Activated T-cell treated with anti-CD3 and anti-CD28 coated beads, Interleukin-2, amount 50 U/mL, for 72 hours (primary cell): ENCODE results near the gene ARID3B. TPM values are rescaled to one million over a fixed set of nuclear protein-coding genes. Genes with fewer than 3 reads are reported as not detected.
A peak's percentile ranks its signal among the peaks of the same experiment; 100 is the strongest.
"Not testable (repeated sequence)": the region's sequence is repeated elsewhere in the genome, so short reads cannot be mapped to it uniquely, and the experiment has no call there.

ENCODE experiments used
- ATAC-seq, 2 donors: fragments of 150-1000 bp; cut with Tn5 transposase; replicated peaks in 1 of 2; 2 replicates each; pipeline ENCODE4 v1.10.0; 2021; ENCODE audit warnings: moderate library complexity in 2 of 2, mild to moderate bottlenecking in 1 of 2
- DNase-seq, 2 donors: peaks; one replicate each; pipeline ENCODE4 v3.0.0; 2021 to 2022; ENCODE audit warnings: mixed read lengths in 1 of 2
- H3K27ac Mint-ChIP-seq: one replicate; pipeline ENCODE4 v1.8.0; 2022; ENCODE audit warnings: mild to moderate bottlenecking, moderate library complexity, mixed read lengths
- H3K27me3 Mint-ChIP-seq: one replicate; pipeline ENCODE4 v1.8.0; 2022; ENCODE audit warnings: low read depth, mixed read lengths
- H3K36me3 Mint-ChIP-seq, 2 donors: one replicate each; pipeline ENCODE4 v1.8.0; 2022; ENCODE audit warnings: mixed read lengths in 2 of 2, mild to moderate bottlenecking in 1 of 2; ENCODE audit not compliant: insufficient read depth in 2 of 2
- H3K4me1 Mint-ChIP-seq: one replicate; pipeline ENCODE4 v1.8.0; 2022; ENCODE audit warnings: low read depth, mixed read lengths
- H3K4me3 Mint-ChIP-seq, 2 donors: one replicate each; pipeline ENCODE4 v1.8.0; 2022; ENCODE audit warnings: mild to moderate bottlenecking in 2 of 2, mixed read lengths in 2 of 2, moderate library complexity in 2 of 2
- H3K9me3 Mint-ChIP-seq, 2 donors: one replicate each; pipeline ENCODE4 v1.8.0; 2022; ENCODE audit warnings: mixed read lengths in 2 of 2
- total RNA-seq, 2 donors: library from RNA; stranded (reverse); gene quantifications; one replicate each; pipeline ENCODE4 v1.2.3, GENCODE V29; 2022

ARID3B gene
- total RNA-seq, 2 donors from 2014 or later, result 47.6 to 53.8 TPM

- ATAC-seq (no peak), DNase-seq (no peak)
- no peak overlapping the region for H3K4me3 Mint-ChIP-seq
- H3K9me3 Mint-ChIP-seq, result no peaks in the 10 kb centered on the region
- no peaks in the 10 kb centered on the region for H3K36me3 Mint-ChIP-seq
- no peaks in the 10 kb centered on the region for H3K27me3 Mint-ChIP-seq
- no peak overlapping the region for H3K27ac Mint-ChIP-seq
- H3K4me1 Mint-ChIP-seq, result no peaks in the 10 kb centered on the region
Observed at GRCh38 chr15:74585191-74585590, 44.2 kb downstream of the ARID3B start.

DNA sequence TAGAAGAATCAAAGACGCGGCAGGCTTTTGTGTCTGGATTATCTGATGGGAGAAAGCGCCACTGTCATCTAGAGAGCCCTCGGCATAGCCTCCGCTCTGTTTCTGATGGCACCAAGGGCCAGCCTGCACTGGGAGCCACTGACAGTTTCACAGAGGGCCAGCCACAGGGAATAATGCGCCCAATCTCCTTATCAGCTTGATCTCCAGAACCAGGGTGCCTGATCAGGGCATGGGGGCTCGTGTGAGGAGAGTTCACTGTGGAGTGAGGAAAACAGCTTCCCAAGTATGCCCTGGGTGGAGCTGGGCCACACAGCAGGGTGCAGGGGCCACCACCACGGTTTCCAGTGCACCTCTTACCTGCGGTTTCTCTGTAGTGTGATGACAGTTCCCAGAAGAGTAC lies 44.8 kb downstream of the ARID3B start:
- ATAC-seq, result no peak
- Mint-ChIP-seq H3K27ac (no peak overlapping the region), H3K4me1 (no peaks in the 10 kb centered on the region), H3K27me3 (no peaks in the 10 kb centered on the region), H3K4me3 (no peak overlapping the region), H3K9me3 (no peaks in the 10 kb centered on the region), H3K36me3 (no peaks in the 10 kb centered on the region)
- DNase-seq, result no peak

GRCh38 chr15:74589826-74590225 lies 48.8 kb downstream of the ARID3B start:
- Mint-ChIP-seq H3K27me3 (no peaks in the 10 kb centered on the region), H3K4me1 (no peaks in the 10 kb centered on the region), H3K9me3 (no peaks in the 10 kb centered on the region), H3K36me3 (peaks cover 0 to 7% of the 10 kb centered on the region in 2 donors), H3K27ac (no peak overlapping the region), H3K4me3 (no peak overlapping the region)
- no peak for DNase-seq
- no peak for ATAC-seq

GRCh38 chr15:74592222-74592621 lies 51.2 kb downstream of the ARID3B start:
- no peak for ATAC-seq
- Mint-ChIP-seq H3K27ac (no peak overlapping the region), H3K27me3 (no peaks in the 10 kb centered on the region), H3K9me3 (no peaks in the 10 kb centered on the region), H3K36me3 (peaks cover 2 to 14% of the 10 kb centered on the region in 2 donors), H3K4me3 (no peak overlapping the region), H3K4me1 (peaks cover 1% of the 10 kb centered on the region)
- DNase-seq, result no peak

GRCh38 chr15:74593122-74593521 lies 52.1 kb downstream of the ARID3B start:
- Mint-ChIP-seq H3K9me3 (no peaks in the 10 kb centered on the region), H3K4me1 (peaks cover 10% of the 10 kb centered on the region), H3K4me3 (no peak overlapping the region), H3K27ac (no peak overlapping the region), H3K36me3 (peaks cover 2 to 14% of the 10 kb centered on the region in 2 donors), H3K27me3 (no peaks in the 10 kb centered on the region)
- DNase-seq (no peak), ATAC-seq (no peak)

DNA sequence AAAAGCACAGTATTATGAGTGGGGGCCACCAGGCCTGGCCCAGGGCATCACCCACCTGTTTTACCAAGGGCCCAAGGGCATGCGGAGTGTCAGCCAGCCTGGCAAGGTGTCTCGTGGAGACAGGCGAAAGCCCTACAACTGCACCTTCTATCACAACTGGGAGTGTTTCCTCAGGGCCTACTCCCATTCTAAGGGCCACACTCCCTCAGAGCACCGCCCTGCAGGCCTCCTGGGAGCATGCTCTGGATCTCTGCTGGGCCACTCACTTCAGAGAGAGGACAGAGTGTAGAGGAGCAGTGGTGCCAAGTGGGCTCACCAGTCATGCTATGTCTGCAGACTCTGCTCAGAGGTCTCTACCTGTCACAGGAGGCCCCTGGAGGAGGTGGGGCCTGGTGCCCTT lies 53.4 kb downstream of the ARID3B start:
- Mint-ChIP-seq H3K27me3 (no peaks in the 10 kb centered on the region), H3K27ac (no peak overlapping the region), H3K9me3 (no peaks in the 10 kb centered on the region), H3K4me1 (peaks cover 21% of the 10 kb centered on the region), H3K36me3 (peaks cover 4 to 14% of the 10 kb centered on the region in 2 donors), H3K4me3 (no peak overlapping the region)
- ATAC-seq, result no peak
- DNase-seq, result no peak

DNA sequence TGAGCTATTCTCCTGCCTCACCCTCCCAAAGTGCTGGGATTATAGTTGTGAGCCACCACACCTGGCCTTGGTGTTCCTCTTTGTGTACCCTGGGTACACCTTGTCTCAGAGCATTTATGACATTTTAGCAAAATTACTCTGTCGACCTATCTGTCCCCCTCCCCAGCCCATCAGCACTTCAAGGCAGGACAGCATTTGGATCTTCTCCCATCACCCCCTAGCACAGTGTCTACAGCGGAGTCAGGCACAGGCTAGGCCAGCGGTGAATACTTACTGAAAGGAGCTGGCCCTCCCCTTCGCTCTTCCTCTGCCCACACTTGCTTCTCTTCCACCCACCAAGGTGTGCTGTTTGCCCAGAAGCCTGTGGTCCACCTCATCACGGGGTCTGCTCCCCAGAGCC lies 54.3 kb downstream of the ARID3B start:
- DNase-seq (no peak), ATAC-seq (no peak)
- H3K27me3 Mint-ChIP-seq, result no peaks in the 10 kb centered on the region
- no peaks in the 10 kb centered on the region for H3K9me3 Mint-ChIP-seq
- H3K4me1 Mint-ChIP-seq, result peaks cover 24% of the 10 kb centered on the region
- H3K36me3 Mint-ChIP-seq, result peaks cover 4 to 14% of the 10 kb centered on the region in 2 donors
- no peak overlapping the region for H3K27ac Mint-ChIP-seq
- H3K4me3 Mint-ChIP-seq, result no peak overlapping the region

DNA sequence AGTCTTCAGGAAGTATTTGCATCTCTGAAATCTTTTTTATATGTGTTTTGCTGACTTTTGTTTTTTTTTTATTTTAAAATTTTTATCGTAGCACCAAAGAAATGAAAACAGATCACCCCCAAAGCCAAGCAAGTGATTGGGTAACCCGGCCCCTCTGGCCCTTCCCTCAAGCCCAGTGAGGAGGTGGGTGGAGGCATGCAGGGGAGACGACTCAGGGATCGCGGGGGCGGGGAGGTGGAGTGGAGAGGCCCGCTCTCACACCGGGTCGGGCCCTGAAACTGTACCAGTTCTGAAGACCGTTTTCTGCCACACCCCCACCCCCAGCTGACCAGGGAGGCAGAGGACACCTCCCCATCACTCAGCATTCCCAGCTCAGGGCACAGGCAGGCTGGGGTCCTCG lies 55.7 kb downstream of the ARID3B start:
- H3K27ac Mint-ChIP-seq, result not testable (repeated sequence)
- H3K36me3 Mint-ChIP-seq, result peaks cover 4 to 14% of the 10 kb centered on the region in 2 donors

GRCh38 chr15:74597146-74597705 lies 56.2 kb downstream of the ARID3B start:
- peaks cover 4 to 14% of the 10 kb centered on the region in 2 donors for H3K36me3 Mint-ChIP-seq

More for the DNA sequence above, 55.7 kb downstream of the ARID3B start:
- H3K4me3 Mint-ChIP-seq, DNase-seq, ATAC-seq, H3K27me3 Mint-ChIP-seq, H3K9me3 Mint-ChIP-seq: not testable (repeated sequence)
- H3K4me1 Mint-ChIP-seq, result peaks cover 24% of the 10 kb centered on the region

DNA sequence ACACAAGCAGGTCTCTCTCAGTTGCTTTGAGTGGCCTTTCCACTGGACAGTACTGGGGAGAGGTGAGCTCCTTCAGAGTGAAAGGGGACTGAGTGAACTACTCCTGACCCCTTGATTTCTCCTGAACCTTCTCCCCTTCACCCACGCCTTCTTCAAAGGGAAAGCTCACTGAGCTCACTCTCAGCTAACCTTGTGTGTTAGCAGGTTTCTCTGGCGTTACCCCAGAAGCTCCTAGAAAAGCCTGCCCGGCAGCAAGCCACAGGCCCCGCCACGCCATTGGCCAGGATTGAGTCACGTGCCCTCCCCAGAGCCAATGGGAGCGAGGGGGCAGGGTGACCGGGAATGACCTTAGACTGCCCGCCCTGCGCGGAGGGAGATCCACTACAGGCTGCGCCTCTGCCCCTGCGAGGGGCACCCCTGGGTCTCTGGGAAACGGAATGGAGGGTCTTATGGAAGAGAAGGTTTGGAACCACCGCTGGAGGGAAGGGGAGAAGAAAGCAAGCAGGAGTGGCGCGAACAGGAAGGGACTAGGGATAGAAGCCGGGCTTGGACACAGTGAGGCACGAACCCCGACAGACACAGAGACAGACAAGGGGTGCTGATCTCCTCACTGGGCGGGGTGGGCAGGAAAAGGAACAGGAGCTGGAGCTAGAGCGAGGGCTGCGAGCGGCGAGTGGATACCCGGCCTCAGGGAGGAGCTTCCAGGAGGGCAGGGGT lies 57.3 kb downstream of the ARID3B start:
- no peaks in the 10 kb centered on the region for H3K9me3 Mint-ChIP-seq
- peaks cover 24% of the 10 kb centered on the region for H3K4me1 Mint-ChIP-seq
- H3K27ac Mint-ChIP-seq, result peak overlapping the region; percentile 99
- DNase-seq, result peak; percentile 92 to 94
- peak overlapping the region; percentile 92 to 99 for H3K4me3 Mint-ChIP-seq
- ATAC-seq, result peak; percentile 98
- H3K36me3 Mint-ChIP-seq, result peaks cover 4 to 9% of the 10 kb centered on the region in 2 donors
- no peaks in the 10 kb centered on the region for H3K27me3 Mint-ChIP-seq

More at GRCh38 chr15:74597146-74597705, 56.2 kb downstream of the ARID3B start:
- peaks cover 24% of the 10 kb centered on the region for H3K4me1 Mint-ChIP-seq
- not testable (repeated sequence) for H3K27me3 Mint-ChIP-seq, DNase-seq, H3K4me3 Mint-ChIP-seq, ATAC-seq, H3K9me3 Mint-ChIP-seq, H3K27ac Mint-ChIP-seq

DNA sequence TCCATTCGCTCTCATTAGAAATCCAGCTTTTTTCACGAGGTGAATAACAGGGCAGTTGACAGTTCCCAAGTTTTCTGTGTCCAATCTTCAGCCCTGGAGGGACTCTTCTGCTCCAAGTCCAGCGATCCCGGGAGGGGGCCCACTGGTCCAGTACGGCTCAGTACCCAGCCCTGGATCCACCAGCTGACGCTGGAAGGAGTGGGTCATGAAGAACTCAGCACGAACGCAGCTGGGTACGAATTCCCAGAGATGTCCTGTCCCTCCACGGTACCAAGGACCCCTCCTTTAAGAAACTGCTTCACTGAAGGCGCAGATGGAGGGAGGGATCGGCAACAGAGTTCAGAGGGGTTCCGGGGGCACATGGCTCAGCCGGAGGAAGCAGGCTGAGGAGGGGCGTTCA lies 58.1 kb downstream of the ARID3B start:
- peaks cover 24% of the 10 kb centered on the region for H3K4me1 Mint-ChIP-seq
- no peak for DNase-seq
- no peak for ATAC-seq
- H3K36me3 Mint-ChIP-seq, result peaks cover 4 to 6% of the 10 kb centered on the region in 2 donors
- H3K27ac Mint-ChIP-seq, result peak overlapping the region; percentile 81
- peak overlapping the region; percentile 92 to 99 for H3K4me3 Mint-ChIP-seq
- no peaks in the 10 kb centered on the region for H3K27me3 Mint-ChIP-seq
- no peaks in the 10 kb centered on the region for H3K9me3 Mint-ChIP-seq

DNA sequence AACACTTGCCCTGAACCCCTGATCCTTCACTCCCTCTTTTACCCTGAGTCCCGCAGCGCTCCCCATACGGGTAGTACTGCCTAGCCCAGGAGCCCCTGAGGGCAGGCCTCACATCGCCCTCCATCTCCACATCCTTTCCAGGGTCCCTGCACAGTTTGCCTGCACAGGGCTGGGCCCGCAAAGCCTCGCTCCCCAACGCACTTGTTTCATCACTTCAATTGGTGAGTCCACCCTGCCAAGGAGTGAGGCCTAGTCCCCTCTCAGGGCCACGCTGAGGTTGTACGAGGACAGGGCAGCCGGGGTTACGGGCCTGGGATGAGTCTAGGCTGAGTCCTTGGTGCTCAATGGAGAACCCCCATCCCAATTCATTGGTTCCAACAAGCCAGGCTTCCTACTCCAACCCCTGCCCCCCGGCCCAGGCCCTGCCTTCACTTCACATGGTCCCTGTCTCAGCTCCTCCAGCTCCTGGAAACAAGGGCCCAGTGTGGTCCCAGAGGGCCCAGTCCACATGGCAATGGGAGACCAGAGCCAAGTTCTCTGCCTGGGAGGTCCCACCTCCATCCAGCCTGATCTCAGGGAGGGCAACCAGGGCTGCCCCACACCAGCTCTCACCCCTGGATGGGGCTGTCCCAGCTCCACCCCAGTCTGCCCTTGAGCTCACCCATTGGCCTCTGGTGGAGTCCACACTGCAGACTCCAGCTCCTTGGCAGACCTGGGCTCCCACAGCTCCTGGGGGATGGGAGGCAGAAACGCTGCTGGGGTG lies 62.2 kb downstream of the ARID3B start:
- peaks cover 13% of the 10 kb centered on the region for H3K4me1 Mint-ChIP-seq
- DNase-seq, result no peak
- no peaks in the 10 kb centered on the region for H3K9me3 Mint-ChIP-seq
- ATAC-seq, result no peak
- H3K4me3 Mint-ChIP-seq, result no peak overlapping the region
- H3K27me3 Mint-ChIP-seq, result no peaks in the 10 kb centered on the region
- peaks cover 0 to 2% of the 10 kb centered on the region in 2 donors for H3K36me3 Mint-ChIP-seq
- no peak overlapping the region for H3K27ac Mint-ChIP-seq
